Kasumi-1 (cell line): ENCODE data around the gene IFNL1.
A peak's percentile ranks its signal among the peaks of the same experiment; 100 is the strongest.
"Not testable (repeated sequence)": the region's sequence is repeated elsewhere in the genome, so short reads cannot be mapped to it uniquely, and the experiment has no call there.

Source experiments
- DNase-seq, 2 experiments: peaks; one replicate each; lab custom pipeline; 2025; lab: John Stamatoyannopoulos, UW

The IFNL1 gene

GRCh38 chr19:39308531-39309304 lies 12.5 kb downstream of the IFNL1 start:
- DNase-seq, result no peak

- DNase-seq, result not testable (repeated sequence)
These were observed 13.1 kb downstream of the IFNL1 start for GRCh38 chr19:39309305-39309670.

DNA sequence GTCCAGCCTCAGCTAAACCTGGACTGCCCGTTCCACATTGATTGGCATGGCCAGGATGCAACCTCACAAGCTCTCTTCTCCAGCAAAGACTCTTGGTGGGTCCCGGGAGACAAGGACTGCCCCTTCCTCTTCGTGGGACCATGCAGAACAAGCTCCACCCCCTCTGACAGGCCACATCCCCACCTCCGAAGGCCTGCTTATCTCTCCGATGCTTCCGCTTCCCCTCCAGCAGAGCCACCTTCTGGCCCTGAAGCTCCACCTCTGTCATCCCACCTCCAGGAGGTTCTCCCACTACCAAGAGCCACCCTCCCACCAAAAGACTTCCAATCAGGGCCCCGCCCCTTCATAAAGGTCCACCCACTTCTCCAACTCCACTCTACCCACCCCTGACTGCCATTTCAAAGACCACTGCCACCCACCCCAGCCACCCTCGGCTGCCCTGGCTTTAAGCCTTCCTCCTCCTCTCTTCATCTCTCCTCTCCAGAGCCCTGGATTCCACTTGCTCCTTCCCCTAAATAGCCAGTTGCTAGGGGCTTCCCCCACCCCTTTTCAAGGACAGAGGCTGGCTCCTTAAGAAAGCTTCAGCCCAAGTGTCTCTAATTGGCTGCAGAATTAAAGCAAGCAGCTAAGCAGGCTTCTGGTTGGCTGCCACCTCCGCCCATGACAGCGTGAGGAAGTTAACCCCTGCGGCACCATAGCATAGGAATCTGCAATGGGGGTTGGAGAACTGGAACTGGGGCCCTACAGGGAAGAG lies 14.5 kb downstream of the IFNL1 start:
- no peak for DNase-seq

GRCh38 chr19:39314016-39314728 lies 18.0 kb downstream of the IFNL1 start:
- DNase-seq, result no peak

DNA sequence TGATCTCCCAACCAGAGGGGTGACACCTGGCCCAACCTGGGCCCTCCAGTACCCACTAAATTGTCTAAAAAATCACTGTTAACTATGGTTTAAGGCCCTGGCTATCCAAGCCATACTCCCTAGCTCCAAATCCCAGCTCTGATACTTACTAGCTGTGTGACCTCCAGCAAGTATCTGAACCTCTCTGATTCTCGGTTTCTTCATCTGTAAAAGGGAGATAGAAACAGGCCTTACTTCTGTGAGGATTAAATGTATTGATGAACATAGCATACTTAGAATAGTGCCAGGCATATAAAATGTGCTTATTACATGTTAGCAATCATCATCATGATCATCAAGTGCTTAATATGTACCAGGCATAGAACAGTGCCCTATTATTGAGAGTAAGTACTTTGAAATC lies 19.7 kb downstream of the IFNL1 start:
- DNase-seq, result no peak

GRCh38 chr19:39316627-39317321 lies 20.6 kb downstream of the IFNL1 start:
- DNase-seq, result no peak

GRCh38 chr19:39317476-39317875 lies 21.3 kb downstream of the IFNL1 start:
- no peak for DNase-seq

- no peak for DNase-seq
These were observed 21.9 kb downstream of the IFNL1 start for GRCh38 chr19:39318071-39318470.

DNA sequence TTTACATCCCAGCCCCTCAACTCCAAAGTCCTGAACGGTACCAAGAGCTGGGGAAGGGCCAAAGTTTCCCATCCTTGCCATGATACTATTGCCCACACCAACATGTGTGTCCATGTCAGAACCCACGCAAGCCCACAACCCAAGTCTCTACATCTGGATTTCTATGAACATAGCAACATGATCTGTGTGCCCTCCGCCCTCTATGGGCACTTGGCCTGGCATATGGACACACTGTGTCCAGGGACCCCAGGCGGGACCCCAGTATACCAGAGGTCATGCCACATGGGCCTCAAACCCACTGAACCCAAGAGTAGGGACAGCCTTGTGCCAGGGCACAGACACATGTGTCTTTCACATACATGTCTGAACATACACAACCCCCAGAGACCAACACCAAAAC lies 22.5 kb downstream of the IFNL1 start:
- DNase-seq, result no peak

- DNase-seq, result no peak
These were observed 23.1 kb downstream of the IFNL1 start for GRCh38 chr19:39319098-39319891.

- no peak for DNase-seq
These were observed 23.7 kb downstream of the IFNL1 start for GRCh38 chr19:39319892-39320248.

- DNase-seq, result no peak
These were observed 25.1 kb downstream of the IFNL1 start for GRCh38 chr19:39321117-39321831.

DNA sequence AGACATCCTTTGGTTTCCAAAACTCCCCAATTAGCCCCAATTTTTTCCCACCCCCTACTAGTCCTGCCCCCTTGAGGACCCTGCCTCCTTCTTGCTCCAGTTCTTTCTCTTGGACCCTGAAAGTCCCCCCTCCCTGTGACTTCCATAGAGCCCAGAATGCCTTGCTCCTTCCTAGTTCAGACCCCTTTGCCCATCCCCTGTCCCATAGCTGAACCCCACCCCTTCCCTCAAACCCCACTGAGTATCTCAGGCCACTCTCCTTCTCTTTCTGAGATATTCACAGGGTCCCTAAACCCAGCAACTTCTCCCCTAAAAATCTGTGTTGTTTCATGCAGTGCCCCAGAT lies 25.6 kb downstream of the IFNL1 start:
- no peak for DNase-seq

DNA sequence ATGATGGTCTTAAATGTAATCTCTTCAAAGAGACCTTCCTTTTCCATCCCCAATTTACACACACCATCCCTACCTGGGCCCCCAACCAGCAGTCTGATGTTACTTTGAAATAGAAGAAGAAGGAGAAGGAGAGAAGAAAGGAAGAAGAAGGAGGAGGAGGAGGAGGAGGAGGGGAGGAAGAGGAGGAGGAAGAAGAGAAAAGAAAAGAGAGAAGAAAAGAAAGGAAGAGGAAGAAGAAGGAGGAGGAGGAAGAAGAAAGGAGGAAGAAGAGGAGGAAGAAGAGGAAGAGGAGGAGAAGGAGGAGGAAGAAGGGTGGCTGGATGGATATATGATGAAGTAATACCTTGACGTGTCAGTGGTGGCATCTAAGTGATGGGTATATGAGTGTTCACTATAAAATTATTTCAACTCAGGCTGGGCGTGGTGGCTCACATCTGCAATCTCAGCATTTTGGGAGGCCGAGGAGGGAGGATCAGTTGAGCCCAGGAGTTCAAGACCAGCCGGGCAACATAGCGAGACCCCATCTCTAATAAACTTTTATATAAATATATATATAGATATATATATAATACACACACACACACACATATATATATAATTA lies 28.1 kb downstream of the IFNL1 start:
- no peak for DNase-seq

DNA sequence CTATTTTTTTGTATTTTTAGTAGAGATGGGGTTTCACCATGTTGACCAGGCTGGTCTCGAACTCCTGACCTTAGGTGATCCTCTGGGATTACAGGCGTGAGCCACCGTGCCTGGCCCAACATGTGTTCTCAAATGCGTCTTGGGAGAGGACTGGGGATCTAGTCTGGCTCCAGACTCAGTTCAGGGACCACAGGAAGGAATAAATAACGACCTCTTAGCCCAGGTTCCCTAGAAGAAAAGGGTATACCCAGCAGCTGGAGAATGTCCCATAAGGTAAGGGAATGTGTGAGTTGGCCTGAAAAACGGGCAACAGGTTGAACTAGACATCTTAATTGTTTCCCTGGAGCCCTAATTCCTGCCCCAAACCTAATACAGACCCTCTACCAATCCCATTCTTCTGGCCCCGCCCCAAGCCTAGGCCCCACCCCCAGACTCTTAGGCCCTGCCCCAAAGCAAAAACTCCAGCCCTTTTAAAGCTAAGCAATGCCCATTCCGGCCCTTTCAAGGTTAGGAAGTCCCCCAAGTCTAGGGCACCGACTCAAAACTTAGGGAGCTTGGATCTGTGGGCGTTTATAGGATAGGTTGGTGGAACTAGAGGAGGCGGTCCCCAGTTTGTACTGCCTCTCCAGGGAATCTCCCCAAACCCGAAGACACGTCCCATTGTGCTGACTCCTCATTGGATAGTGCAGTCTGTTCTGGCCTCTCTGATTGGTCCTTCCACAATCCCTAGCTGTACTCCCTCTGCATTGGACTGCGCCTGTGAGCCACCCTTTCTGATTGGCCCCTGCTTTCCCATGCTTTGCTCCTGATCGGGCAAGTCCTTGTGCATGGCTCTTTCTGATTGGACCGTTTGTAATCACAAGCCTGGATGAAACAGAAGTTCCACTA lies 29.8 kb downstream of the IFNL1 start:
- peak in 1 of 2 experiments; percentile 31 for DNase-seq

GRCh38 chr19:39327363-39328045 lies 31.3 kb downstream of the IFNL1 start:
- no peak for DNase-seq

GRCh38 chr19:39328046-39328705 lies 32.0 kb downstream of the IFNL1 start:
- DNase-seq, result peak; percentile 65 to 70

GRCh38 chr19:39329948-39330347 lies 33.7 kb downstream of the IFNL1 start:
- DNase-seq, result no peak
